HG03097 (cell line): Measurements from ENCODE around the gene COL11A2.
"Not testable (repeated sequence)": the region's sequence is repeated elsewhere in the genome, so short reads cannot be mapped to it uniquely, and the experiment has no call there.

Experiments used
- ATAC-seq: cut with Tn5 transposase; IDR thresholded peaks from one replicate; pipeline ENCODE4 v1.9.1; 2021; ENCODE audit not compliant: unreplicated experiment, low FRiP score

The COL11A2 gene

GRCh38 chr6:33160728-33161344 lies 31.4 kb downstream of the COL11A2 start:
- ATAC-seq: no peak

DNA sequence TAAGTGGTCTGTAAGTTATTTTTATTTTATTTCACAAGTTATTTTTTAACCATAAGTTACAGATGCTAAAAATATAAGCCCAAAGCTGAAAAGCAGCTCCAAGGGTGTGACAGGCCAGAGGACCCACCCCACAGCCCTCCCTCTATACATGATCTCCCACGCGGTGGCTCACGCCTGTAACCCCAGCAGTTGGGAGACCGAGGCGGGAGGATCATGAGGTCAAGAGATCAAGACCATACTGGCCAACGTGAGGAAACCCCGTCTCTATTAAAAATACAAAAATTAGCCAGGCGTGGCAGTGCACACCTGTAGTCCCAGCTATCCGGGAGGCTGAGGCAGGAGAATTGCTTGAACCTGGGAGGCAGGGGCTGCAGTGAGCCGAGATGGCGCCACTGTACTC lies 32.2 kb downstream of the COL11A2 start:
- ATAC-seq: no peak

- no peak for ATAC-seq
These were observed 35.3 kb downstream of the COL11A2 start for GRCh38 chr6:33156964-33157363.

DNA sequence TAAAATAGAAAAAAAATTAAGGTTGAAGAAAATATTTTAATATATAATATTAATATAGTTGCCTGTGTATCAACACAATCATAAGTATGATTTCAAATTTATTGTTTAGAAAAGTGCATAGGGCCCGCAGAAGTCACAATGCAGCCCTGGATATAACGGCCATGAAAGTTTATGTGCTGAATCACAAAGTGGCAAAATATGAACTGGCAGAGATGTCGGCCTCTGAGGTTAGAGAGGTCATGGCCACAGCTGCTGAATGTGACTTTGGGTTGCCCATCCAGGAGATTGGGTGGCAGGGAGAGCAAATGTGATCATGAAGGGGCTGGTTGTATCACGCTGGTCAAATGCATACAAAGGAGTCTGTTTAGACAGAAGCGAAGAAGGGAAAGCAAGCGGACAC lies 35.7 kb downstream of the COL11A2 start:
- ATAC-seq: no peak

DNA sequence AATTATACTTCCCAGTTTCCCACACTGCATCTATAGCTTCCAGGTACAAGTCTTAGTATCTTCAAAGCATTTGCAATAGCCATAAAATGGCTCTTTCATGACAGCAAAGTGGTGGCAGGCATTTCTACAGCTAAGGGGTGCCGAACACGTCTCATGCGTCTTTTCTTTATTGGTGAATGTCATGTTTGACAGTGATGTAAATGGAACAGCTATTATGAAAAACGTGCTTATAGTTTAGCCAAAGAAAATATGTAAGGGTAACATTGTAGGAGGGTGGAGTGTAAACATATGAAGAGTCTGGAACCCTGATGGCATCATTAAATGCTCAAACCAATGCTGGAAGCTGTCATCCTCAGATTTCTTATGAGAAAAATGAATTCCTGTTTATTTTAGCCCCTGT lies 37.9 kb downstream of the COL11A2 start:
- no peak for ATAC-seq

DNA sequence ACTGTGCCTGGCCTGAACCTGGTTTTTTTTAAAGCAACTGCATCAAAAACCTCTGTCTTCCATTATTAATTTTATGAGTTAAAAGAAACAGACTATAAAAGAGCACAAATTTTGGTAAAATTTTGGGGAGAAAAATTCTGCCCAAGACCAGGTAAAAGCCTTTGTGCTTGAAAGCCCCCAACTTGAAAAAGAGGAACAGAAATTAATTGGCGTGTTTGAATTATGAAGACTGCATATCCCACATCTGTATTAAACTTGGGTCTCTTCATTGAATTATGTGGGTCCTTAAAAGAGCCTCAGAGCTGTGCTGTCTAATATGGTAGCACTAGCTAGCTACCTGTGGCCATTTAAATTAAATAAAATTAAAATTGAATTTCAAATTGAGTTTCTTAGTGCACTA lies 41.2 kb downstream of the COL11A2 start:
- ATAC-seq: no peak

DNA sequence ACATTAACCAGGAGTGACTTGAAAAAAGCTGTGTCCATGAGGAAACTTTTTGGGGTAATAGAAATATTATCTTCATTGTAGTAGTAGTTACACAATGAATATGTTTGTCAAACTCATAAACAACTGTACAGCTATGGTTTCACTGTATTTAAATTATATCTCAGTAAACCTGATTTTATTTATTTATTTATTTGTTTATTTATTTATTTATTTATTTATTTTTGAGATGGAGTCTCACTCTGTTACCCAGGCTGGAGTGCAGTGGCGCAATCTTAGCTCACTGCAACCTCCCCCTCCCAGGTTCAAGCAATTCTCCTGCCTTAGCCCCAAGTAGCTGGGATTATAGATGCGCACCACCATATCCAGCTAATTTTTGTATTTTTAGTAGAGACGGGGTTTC lies 41.7 kb downstream of the COL11A2 start:
- ATAC-seq: not testable (repeated sequence)

DNA sequence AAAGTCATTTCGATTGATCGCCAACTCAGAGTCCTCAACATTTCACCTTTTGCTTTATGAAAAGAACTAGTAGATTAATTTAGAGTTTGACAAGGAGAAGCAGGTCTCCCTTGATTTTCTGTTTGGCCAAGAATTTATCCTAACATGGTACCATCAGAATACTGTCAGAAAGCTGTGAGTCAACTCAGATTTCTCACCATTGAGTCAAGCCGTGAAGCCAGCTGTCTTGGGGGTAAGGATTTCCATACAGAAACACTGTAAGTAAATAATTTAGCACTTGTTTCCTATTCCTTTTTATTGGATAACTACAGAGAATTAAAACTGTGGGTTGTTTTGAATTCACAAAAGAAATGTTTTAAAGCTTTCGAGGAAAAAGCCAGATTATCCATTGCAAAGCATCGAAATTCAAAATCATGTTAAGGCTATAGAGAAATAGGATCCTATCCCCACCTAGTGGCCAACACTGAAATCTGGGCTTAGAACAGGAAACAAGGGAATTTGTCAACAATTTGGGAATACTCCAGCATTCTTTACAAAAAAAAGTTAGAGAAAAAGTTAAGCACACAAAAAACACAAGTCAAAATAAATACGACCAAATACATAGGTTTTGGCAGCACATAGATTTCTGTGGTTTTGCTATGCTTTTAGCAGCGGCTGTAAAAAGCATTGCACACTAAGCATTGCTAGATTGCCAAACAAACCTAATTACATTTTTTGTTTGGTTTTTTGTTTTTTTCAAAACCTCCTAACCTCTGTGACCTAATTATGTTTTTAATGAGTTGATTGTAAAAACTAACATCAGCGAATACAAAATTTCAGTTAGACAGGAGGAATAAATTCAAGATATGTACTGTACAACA lies 44.2 kb downstream of the COL11A2 start:
- no peak for ATAC-seq

GRCh38 chr6:33144373-33144772 lies 47.9 kb downstream of the COL11A2 start:
- ATAC-seq: no peak

DNA sequence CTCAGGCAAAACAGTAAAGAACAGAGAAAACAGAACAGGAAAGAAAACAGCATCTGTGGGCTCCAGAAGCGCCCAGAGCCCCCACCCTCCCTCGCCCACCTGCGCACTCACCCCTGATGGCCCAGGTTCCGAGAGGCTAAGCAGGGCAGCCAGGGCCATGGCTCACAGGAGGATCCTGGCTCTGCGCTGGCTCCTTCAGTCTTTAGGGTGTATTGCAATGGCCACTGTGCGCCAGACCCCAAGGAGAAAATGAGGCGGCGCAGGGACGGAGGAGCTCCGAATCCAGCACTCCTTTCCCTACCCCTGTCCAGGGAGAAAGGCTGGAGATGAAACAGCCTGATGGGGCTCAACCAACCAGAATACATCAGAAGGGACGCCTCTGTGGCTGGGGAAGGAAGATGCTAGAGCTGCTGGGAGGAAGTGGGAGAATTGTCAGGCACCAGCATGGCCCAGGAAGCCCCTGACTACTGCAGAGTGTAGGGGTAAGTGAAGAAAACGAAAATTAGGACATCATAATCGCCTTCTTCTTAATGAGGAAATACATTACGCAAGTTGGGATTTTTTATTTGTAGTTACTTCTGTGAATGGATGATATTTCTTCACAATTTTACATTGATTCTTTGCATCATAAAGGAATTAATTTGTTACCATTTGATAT lies 49.0 kb downstream of the COL11A2 start:
- no peak for ATAC-seq

DNA sequence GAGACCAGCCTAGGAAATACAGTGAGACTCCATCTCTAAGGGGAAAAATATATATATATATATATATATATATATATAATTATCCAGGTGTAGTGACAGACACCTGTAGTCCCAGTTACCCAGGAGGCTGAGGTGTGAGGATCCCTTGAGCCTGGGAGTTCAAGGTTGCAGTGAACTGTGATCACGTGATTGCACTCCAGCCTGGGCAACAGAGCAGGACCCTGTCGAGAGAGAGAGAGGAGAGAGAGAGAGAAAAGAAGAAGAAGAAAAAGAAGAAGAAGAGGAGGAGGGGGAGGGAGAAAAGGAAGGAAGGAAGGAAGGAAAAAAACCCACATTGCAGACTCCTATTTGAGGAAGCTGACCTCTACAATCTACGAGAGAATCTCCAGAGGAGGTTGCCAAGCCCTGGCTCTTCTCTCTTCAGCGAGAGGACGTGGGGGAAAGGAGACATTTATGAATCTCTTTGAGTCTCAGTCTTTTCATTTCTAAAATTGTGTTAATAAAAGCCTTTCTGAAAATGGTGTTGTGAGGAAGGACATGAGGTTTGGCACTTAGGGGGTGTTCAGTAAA lies 49.7 kb downstream of the COL11A2 start:
- ATAC-seq: no peak

DNA sequence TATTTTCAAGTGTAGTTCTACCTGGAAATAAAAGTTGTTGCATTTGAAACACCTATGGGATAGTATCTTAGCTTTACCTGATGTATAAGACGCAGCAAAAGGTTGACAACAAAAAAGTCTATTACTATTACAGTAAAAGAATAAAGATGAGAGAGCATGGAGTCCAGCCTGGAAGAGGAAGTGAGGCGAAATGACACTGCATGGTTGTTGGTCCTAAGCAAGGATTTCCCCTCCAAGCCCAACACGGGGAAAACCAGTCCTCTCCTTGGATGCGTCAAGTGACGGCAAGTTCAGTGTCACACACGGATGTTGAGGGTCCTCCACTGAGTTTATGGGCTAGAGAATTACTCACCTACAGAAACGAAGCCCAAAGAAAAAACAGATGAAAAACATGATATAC lies 51.7 kb downstream of the COL11A2 start:
- no peak for ATAC-seq

DNA sequence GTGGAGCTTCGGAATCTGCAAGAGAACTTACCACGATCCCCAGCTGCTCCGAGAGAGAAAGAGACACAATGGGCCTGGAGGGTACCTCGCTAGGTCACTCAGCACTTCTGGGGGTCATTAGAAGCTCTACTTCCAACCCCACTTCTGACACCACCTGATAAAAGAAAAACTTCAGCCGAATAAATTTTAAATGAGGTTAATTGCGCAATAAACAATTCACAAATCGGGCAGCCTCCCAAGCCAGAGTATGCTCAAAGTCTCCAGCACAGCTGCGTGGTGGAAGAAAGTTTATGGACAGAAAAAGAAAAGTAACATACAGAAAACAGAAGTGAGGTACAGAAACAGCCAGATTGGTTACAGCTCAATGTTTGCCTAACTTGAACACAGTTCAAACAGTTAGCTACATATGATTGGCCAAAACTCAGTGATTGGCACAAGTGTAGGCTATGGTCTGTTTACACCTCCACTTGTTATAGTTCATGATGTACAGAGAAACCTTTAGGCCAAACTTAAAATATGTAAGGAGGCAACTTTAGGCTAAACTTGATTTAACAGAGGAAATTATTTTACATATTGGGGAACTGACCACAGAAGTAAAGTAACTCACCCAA lies 52.6 kb downstream of the COL11A2 start:
- ATAC-seq: no peak

DNA sequence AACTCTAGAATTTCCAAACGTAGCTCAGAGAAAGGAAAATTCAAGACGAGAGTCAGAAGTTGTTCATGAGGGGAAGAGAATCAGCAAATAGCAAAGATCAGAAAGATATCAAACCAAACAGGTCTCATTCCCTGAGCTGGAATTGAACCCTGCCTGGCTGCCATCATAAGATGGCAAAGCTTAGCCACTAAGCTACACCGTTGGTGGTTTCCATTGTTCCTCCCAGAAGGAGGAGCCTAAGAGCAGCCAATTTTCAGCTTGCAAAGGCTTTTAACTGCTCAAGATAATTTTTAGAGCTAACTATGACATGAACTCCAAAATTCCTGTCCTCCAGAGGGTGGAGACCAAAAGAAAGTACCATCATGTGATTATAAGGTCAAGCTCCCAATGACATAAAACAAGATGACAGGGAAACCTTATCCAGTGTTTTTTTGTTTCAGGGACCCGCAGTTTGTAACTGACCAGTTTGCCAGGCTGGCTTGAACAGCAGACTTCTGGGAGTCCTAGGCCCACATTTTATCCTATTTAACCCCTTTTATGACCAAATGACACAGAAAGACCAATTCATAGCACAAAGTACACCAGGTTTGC lies 55.9 kb downstream of the COL11A2 start:
- no peak for ATAC-seq

GRCh38 chr6:33132081-33132524 lies 60.2 kb downstream of the COL11A2 start:
- no peak for ATAC-seq

DNA sequence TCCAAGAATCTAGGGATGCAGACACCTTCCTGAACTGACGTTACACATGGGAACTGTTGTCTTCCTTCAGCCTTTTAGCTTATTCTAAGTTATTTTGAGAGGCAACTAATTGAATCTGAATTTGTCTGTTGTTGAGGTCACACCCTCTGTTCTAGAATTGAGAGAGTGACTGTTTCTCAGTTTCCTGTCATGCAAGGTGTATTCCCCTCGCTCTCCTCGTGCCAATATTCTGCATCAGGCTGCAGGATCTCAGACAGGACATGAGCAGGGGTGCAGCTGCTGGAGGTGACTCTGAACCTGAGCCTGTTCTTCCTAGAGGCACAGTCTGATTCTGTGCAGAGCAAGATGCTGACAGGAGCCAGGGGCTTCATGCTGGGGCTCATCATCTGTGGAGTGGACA lies 63.9 kb downstream of the COL11A2 start:
- ATAC-seq: no peak

DNA sequence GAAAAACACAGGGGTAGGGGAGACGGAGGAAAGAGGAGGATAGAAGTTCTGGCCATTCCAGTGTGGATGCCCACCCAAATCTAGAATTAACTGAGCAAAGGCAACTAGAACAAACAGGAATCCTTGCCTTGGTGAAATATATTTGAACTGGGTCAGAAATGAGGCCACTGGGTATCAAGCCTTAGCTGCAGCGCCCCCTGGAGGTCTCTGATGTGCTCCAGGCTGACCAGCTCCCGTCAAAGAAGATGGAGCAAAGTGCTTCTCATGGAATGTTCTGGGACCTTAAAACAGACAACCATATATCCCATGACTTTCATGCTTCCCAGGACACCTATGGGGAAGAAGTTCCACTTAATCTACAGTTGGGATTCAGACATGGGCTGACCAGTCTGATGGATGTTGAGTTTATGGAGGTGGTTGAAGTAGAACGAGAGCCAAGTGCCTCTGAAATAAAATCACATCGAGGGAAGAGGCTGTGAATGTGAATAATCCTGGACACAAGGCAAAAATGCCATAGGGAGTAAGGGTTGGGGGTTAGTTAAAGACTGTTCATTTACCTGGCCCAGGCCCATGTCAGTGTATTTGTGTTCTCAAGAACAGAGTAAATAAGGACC lies 66.1 kb downstream of the COL11A2 start:
- no peak for ATAC-seq

DNA sequence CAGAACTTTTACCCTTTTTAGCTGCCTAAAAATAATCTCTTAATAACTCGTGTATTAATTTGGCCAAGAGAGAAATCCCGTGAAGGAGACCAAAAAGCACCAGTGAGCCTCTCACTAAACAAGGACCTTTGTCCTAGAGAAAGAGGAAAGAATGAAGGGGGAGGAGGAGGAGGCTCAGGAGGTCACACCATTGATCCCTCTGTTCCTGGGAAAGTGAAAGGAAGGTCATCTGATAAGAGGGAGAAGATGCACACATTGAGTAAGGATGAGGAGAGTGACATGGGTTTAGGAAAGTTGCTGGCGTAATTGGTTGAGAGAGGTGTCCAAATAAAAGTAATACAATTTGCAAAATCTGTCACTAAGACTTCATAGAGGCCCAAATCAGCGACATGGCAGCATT lies 67.3 kb downstream of the COL11A2 start:
- ATAC-seq: no peak

- no peak for ATAC-seq
These were observed 67.8 kb downstream of the COL11A2 start for GRCh38 chr6:33124525-33124901.
